OCI-LY7 (cell line): Measurements from ENCODE around the gene PANK4. TPM values are rescaled to one million over a fixed set of nuclear protein-coding genes. Genes with fewer than 3 reads are reported as not detected.

ENCODE experiments used
- BruUV-seq: library from RNA; stranded (reverse); fragments of 400-500 nt; replicated peaks from 2 replicates; lab custom pipeline; 2021; lab: Mats Ljungman, UMichigan
- CTCF ChIA-PET: fragments of 300-600 bp; sonication (Branson Sonifier 250); formaldehyde crosslinking; loops from one replicate; lab custom pipeline; 2022; ENCODE audit warnings: antibody characterized with exemption; ENCODE audit not compliant: unreplicated experiment; lab: Charles Lee
- POLR2A ChIA-PET: fragments of 300-600 bp; sonication (Branson Sonifier 250); formaldehyde crosslinking; loops from one replicate; lab custom pipeline; 2022; ENCODE audit warnings: antibody characterized with exemption; lab: Charles Lee
- DNase-seq: peaks from one replicate; pipeline ENCODE4 v3.0.0-alpha.2; 2015; ENCODE audit warnings: low spot score
- H2AFZ ChIP-seq: fragments of 200-600 bp; sonication (generic), shearing (Covaris generic); 2 replicates; pipeline ENCODE4 v1.6.1; 2014; ENCODE audit warnings: mild to moderate bottlenecking, antibody characterized with exemption, low read length, moderate library complexity
- H3K27ac ChIP-seq: fragments of 200-600 bp; sonication (generic); 2 replicates; pipeline ENCODE4 v1.5.1; 2014; ENCODE audit warnings: mixed run types, low read depth, mild to moderate bottlenecking, moderate library complexity, low read length, inconsistent platforms; ENCODE audit not compliant: poor library complexity, severe bottlenecking
- H3K36me3 ChIP-seq: fragments of 200-600 bp; sonication (generic); 2 replicates; pipeline ENCODE4 v1.6.1; 2014; ENCODE audit warnings: mild to moderate bottlenecking, antibody characterized with exemption, low read length, moderate library complexity, mixed read lengths; ENCODE audit not compliant: insufficient read depth
- H3K4me1 ChIP-seq: fragments of 200-600 bp; sonication (generic); 2 replicates; pipeline ENCODE4 v1.5.1; 2014; ENCODE audit warnings: mild to moderate bottlenecking, low read length; ENCODE audit not compliant: insufficient read depth, poor library complexity, severe bottlenecking
- H3K4me2 ChIP-seq: fragments of 200-600 bp; sonication (generic); 2 replicates; pipeline ENCODE4 v1.6.1; 2014; ENCODE audit warnings: mild to moderate bottlenecking, low read length
- H3K4me3 ChIP-seq: fragments of 200-600 bp; sonication (generic); 2 replicates; pipeline ENCODE4 v1.5.1; 2014; ENCODE audit warnings: mild to moderate bottlenecking, low read depth, low read length; ENCODE audit not compliant: poor library complexity, severe bottlenecking
- H3K79me2 ChIP-seq: fragments of 200-600 bp; sonication (generic); 2 replicates; pipeline ENCODE4 v1.6.1; 2016; ENCODE audit warnings: low read depth, mild to moderate bottlenecking, low read length, moderate library complexity, mixed read lengths; ENCODE audit not compliant: insufficient read depth
- H3K9me2 ChIP-seq: fragments of 200-600 bp; sonication (generic); 2 replicates; pipeline ENCODE4 v1.6.1; 2016; ENCODE audit warnings: mild to moderate bottlenecking, low read length, mixed read lengths; ENCODE audit not compliant: insufficient read depth
- H3K9me3 ChIP-seq: fragments of 200-600 bp; sonication (generic); 2 replicates; pipeline ENCODE4 v1.6.1; 2014; ENCODE audit warnings: mild to moderate bottlenecking, mixed run types, low read length, mixed read lengths
- H4K20me1 ChIP-seq: fragments of 200-600 bp; sonication (generic); 2 replicates; pipeline ENCODE4 v1.6.1; 2014; ENCODE audit warnings: mild to moderate bottlenecking, antibody characterized with exemption, low read length, moderate library complexity, mixed read lengths; ENCODE audit not compliant: insufficient read depth
- EZH2phosphoT487 ChIP-seq: fragments of 200-600 bp; sonication (generic); IDR thresholded peaks from 2 replicates; pipeline ENCODE4 v1.6.1; 2018; ENCODE audit warnings: low read depth, borderline replicate concordance, mild to moderate bottlenecking, mixed run types, antibody characterized with exemption, low read length, moderate library complexity, mixed read lengths
- intact Hi-C: fragments of 100-400 bp; cut with micrococcal nuclease; formaldehyde crosslinking; loops from one replicate; pipeline ENCODE4 v1.10.0; 2022; ENCODE audit not compliant: unreplicated experiment
- total RNA-seq, 2 experiments: library from RNA; depleted of rRNA in 1 of 2; stranded (reverse); fragments of >200 nt in 1 of 2; shearing (Covaris generic) in 1 of 2; gene quantifications; 2 replicates each; pipeline ENCODE4 v1.2.3, GENCODE V29; 2014 to 2022
- TF ChIP-seq, protein P1 (sequence below): fragments of 200-600 bp; sonication (generic); conservative IDR thresholded peaks from 2 replicates; pipeline ENCODE4 v1.5.1; 2014; ENCODE audit warnings: mild to moderate bottlenecking, antibody characterized with exemption, low read length, moderate library complexity, mixed read lengths

PANK4 gene
- total RNA-seq, 2 experiments from 2014 or later = 49.1 to 55.9 TPM

DNA sequence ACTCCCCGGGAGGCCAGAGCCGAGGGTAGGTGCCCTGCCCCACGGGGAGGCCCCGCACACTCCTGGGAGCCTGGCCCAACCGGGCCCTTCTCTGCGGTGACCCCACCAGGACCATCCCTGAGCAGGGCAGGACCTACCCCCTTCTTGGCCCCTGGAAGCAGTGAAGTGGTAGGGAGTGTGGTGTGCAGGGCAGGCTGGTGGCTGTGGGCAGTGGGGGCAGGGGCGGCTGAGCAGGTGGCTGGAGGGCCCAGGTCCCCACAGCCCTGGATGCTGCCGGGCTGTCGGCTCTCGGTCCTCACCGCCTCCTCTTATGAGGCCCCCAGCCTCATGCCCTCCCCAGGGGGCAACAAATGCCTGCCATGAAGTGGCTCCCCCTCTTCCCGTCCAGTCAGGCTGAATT, 30.9 kb downstream of the PANK4 start:
- H3K27ac ChIP-seq = peak overlapping the region; percentile 61
- POLR2A ChIA-PET = no interaction called here
- peak overlapping the region; percentile 77 for H3K4me2 ChIP-seq
- peak; percentile 49 for DNase-seq
- no peaks in the 10 kb centered on the region for H4K20me1 ChIP-seq
- no peaks in the 10 kb centered on the region for H3K9me2 ChIP-seq
- H3K4me1 ChIP-seq = peaks cover 92% of the 10 kb centered on the region
- H2AFZ ChIP-seq = peak overlapping the region; percentile 11; the same call in 1 of the 2 replicates
- H3K4me3 ChIP-seq = no peak overlapping the region
- intact Hi-C loops = loop anchor here (2.0 kb wide), 1 partner anchor 29 kb away; no protein-coding TSS in a partner anchor
- CTCF ChIA-PET = no interaction called here
- no peak for TF ChIP-seq EZH2phosphoT487
- TF ChIP-seq, protein P1, sequence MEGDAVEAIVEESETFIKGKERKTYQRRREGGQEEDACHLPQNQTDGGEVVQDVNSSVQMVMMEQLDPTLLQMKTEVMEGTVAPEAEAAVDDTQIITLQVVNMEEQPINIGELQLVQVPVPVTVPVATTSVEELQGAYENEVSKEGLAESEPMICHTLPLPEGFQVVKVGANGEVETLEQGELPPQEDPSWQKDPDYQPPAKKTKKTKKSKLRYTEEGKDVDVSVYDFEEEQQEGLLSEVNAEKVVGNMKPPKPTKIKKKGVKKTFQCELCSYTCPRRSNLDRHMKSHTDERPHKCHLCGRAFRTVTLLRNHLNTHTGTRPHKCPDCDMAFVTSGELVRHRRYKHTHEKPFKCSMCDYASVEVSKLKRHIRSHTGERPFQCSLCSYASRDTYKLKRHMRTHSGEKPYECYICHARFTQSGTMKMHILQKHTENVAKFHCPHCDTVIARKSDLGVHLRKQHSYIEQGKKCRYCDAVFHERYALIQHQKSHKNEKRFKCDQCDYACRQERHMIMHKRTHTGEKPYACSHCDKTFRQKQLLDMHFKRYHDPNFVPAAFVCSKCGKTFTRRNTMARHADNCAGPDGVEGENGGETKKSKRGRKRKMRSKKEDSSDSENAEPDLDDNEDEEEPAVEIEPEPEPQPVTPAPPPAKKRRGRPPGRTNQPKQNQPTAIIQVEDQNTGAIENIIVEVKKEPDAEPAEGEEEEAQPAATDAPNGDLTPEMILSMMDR = no peak
- H3K79me2 ChIP-seq = no peaks in the 10 kb centered on the region
- H3K9me3 ChIP-seq = no peaks in the 10 kb centered on the region
- no peaks in the 10 kb centered on the region for H3K36me3 ChIP-seq
- BruUV-seq = no TSS peak

DNA sequence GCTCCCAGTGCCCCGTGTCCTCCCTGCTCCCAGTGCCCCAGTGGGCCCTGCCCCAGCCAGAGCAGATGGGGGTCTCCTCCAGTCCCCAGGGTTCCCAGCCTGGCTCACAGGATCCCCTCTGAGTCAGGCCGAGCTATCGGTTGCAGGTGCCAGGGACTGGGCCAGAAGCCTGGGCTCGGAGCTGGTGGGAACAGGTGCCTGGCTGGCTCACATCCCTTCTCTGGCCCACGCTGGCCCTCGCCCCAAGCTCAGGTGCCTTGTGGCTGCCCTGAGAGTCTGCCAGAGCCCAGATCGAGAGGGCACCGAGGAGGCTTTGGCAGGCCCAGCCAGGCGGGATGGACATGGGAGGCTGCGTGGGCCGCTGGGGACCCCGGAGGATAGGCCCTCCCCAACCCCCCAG, 31.4 kb downstream of the PANK4 start:
- intact Hi-C loops = loop anchor here (2.0 kb wide), 1 partner anchor 28 kb away; no protein-coding TSS in a partner anchor
- no peak overlapping the region for H3K4me3 ChIP-seq
- BruUV-seq = no TSS peak
- H4K20me1 ChIP-seq = no peaks in the 10 kb centered on the region
- peaks cover 87% of the 10 kb centered on the region for H3K4me1 ChIP-seq
- no peak overlapping the region for H2AFZ ChIP-seq
- H3K4me2 ChIP-seq = peak overlapping the region; percentile 77
- H3K27ac ChIP-seq = peak overlapping the region; percentile 61
- ChIA-PET POLR2A (no interaction called here), CTCF (interaction anchor here (0.6 kb wide), 1 partner anchor 84 kb away, joined by 3 read pairs; no protein-coding TSS in a partner anchor)
- peak; percentile 46 for DNase-seq
- no peaks in the 10 kb centered on the region for H3K79me2 ChIP-seq
- TF ChIP-seq EZH2phosphoT487 = no peak
- TF ChIP-seq, protein P1 = no peak
- no peaks in the 10 kb centered on the region for H3K36me3 ChIP-seq
- no peaks in the 10 kb centered on the region for H3K9me2 ChIP-seq
- no peaks in the 10 kb centered on the region for H3K9me3 ChIP-seq

DNA sequence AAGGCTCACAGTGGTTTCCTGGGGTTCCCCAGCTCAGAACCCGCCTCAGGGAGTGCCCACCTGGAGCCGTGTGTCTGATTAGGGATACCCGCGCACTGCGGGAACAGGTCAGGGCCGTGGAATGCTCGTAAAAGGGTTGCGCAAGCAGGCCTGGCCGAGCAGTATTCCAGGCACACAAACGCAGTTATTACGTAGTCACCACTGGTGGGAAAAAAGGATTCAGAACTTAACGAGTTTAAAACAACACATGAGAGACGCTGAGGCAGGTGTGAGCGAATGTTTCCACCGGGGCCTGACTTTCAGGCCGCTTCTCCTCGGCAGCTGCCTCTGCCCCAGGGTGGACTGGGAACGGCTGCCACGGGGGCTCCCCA, 32.1 kb downstream of the PANK4 start:
- H3K27ac ChIP-seq = no peak overlapping the region
- CTCF ChIA-PET = interaction anchor here (0.6 kb wide), 1 partner anchor 83 kb away, joined by 3 read pairs; no protein-coding TSS in a partner anchor

More for the DNA sequence above, 32.1 kb downstream of the PANK4 start:
- Histone ChIP-seq H3K79me2 (no peaks in the 10 kb centered on the region), H3K4me2 (peak overlapping the region; percentile 77), H3K36me3 (no peaks in the 10 kb centered on the region), H2AFZ (no peak overlapping the region), H3K9me2 (no peaks in the 10 kb centered on the region), H3K9me3 (no peaks in the 10 kb centered on the region), H3K4me1 (peaks cover 80% of the 10 kb centered on the region), H3K4me3 (no peak overlapping the region), H4K20me1 (no peaks in the 10 kb centered on the region)
- BruUV-seq = no TSS peak
- POLR2A ChIA-PET = interaction anchor here (1.1 kb wide), 1 partner anchor 32 kb away, joined by 6 read pairs; the partner anchor contains the start of gene PANK4
- peak; percentile 43 for DNase-seq
- no peak for TF ChIP-seq EZH2phosphoT487
- TF ChIP-seq, protein P1 = no peak
- intact Hi-C loops = loop anchor here (2.0 kb wide), 1 partner anchor 28 kb away; no protein-coding TSS in a partner anchor
